Kasumi-1 (cell line): ENCODE data around the gene TLL1.

Experiments used
- DNase-seq, 2 experiments: peaks; one replicate each; lab custom pipeline; 2025; lab: John Stamatoyannopoulos, UW

TLL1 gene

GRCh38 chr4:165894159-165894558 is 21.1 kb downstream of the TLL1 start:
- DNase-seq = no peak

GRCh38 chr4:165905405-165906027 is 32.5 kb downstream of the TLL1 start:
- no peak for DNase-seq

DNA sequence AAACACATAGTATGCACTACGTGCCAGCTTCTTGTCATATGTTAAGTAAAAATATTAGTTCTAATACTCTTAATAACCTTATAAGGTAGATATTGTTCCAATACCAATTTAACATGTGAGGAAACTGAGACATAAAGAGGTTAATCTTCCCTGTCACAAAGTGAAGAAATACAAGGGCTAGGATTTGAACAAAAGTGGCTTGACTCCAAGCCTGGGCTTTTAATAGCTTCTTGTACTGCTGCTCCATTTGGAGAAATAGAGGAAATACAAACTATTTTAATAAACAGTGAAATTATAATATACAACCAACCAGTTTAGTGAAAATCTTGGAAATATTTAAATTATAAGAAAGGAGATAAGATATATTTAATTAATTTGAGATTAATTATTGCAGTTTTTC is 33.2 kb downstream of the TLL1 start:
- DNase-seq = no peak

- DNase-seq = no peak
Observed at GRCh38 chr4:165909947-165910346, 36.9 kb downstream of the TLL1 start.

- DNase-seq = no peak
Observed at GRCh38 chr4:165915215-165915614, 42.2 kb downstream of the TLL1 start.

DNA sequence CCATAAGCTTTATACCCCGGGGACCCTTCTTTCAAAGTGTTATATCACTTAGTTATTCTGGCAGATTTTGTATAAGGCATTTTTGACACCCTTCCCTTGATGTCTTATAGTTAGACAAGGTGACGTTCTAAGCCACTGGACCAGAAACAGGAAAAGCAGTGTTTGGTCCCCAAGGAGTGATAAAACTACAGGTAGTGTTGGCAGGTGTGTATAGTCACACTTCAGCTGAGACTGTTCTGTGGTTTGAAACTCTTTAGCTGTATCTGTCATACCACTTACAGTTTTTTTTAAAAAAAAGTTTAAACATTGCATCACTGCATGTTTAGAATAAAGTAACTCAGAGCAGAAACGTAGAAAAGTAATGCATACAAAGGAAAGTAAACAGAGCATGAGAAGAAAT is 48.5 kb downstream of the TLL1 start:
- DNase-seq = no peak

DNA sequence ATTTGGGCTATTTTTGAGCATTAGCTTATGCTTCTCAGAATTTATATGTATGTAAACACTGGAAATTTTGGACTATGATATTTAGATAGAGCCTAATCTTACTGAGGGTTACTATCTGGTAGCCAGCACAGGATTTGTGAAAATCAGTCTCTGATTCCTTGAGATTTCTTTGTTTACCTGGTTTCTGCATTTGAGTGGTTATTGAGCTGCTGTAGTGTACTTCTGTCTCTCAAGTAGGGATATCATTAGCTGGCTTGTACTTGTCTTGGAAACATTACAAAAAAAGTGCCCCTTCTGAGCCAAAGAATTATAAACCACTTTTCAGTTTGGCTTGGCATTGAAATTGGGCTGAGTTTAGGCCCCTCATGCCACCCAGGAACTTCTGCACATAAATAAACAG is 49.7 kb downstream of the TLL1 start:
- DNase-seq = no peak

GRCh38 chr4:165926307-165926706 is 53.3 kb downstream of the TLL1 start:
- no peak for DNase-seq

GRCh38 chr4:165927366-165927765 is 54.3 kb downstream of the TLL1 start:
- no peak for DNase-seq

- no peak for DNase-seq
Observed at GRCh38 chr4:165927815-165928214, 54.8 kb downstream of the TLL1 start.

DNA sequence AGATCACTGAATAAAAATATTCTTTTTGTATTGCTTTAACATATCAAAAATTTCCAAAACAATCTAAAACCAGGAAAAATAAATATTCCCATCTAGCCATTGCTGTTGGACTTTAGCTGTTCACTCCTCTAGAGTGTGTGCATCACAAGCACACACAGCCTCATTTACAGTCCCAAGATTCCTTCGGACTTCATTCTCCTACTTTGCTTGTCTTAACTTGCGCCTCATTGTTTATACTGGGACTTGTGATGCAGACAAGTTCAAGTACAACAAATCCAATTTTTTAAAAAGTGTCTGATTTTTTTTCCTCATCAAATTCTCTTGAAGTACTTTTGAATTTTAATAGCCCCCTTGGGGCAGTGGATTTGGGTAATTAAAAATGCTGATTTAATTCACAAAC is 55.6 kb downstream of the TLL1 start:
- DNase-seq = no peak

DNA sequence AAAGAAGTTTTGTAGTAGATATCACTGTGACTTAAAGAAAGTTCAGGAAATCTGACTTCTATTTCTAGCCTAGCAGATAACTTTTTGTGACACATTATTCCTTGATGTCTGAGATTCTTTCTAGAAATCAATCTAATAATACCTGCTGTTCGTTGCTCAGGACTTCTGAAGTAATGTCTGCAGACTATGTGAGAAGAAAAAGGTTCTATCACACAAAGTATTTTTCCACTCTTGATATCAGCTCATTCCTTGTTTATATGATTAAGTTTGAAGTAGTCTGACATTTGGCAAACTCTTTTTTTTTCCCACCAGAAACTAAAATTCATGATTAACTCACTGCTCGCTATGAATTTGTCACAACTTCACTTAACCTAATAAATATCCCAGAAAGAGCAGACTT is 56.6 kb downstream of the TLL1 start:
- DNase-seq = no peak

GRCh38 chr4:165931741-165932140 is 58.7 kb downstream of the TLL1 start:
- DNase-seq = no peak

- no peak for DNase-seq
Observed at GRCh38 chr4:165944900-165945299, 71.9 kb downstream of the TLL1 start.

DNA sequence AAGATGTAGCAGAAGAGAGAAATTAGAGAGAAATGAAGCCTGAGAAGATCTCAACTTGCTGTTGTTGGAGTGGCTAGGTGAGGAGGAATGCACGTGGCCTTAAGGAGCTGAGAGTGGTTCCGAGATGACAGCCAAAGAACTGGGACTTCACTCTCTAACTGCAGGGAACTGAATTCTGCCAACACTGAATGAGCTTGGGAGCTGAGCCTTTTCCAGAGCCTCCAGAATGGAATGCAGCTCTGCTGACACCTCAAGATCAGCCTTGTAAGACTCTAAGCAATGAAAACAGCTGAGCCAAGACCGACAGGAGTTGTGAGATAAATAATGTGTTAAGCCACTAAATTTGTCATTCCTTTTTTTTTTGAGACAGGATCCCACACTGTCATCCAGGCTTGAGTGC is 73.0 kb downstream of the TLL1 start:
- no peak for DNase-seq

DNA sequence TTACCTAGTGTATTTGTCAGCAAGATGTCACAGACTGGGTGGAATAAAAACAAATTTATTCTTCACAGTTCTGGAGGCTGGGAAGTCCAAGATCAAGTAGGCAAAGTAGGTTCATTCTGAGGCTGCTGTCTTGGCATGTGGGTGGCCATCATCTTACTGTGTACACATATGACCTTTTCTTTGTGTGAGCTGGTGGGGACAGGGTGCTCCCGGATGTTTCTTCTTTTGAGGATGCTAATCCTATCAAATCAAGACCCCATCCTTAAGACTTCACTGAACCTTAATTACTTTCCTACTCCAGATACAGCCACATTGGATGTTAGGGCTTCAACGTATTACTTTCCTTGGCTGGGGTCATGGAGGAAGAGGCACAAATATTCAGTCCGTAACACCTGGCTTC is 74.0 kb downstream of the TLL1 start:
- no peak for DNase-seq

GRCh38 chr4:165953181-165953580 is 80.1 kb downstream of the TLL1 start:
- no peak for DNase-seq

DNA sequence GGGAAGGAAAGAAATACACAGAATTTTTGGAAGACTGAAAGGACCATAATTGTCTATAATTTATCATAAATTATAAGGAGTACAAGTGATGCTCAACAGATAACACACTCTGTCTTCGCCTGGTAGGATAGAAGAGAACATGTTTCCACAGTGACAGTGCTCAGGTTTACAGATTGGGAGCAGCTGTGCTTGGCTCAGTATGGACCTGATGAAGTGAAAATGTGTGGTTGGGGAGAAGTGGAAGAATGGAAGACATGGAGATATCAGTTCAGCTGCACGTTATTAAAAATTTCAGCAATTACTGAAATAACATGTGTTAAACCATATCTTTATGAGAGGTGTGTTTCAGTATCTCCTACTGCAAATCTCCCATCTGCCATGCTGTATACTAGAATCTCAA is 90.6 kb downstream of the TLL1 start:
- no peak for DNase-seq

DNA sequence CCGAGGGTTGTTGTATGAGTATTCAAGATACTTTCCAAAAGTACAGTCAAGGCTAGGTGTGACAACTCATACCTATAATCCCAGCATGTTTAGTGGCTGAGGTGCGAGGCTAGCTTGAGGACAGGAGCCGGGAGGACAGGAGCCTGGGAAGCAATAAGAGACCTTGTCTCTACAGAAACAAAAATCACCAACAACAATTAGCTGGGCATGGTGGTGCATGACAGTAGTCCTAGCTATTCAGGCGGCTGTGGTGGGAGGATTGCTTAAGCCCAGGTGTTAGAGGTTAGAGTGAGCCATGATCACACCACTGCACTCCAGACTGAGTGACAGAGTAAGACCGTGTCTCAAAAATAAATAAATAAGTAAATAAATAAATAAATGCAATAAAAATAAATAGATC is 91.6 kb downstream of the TLL1 start:
- DNase-seq = no peak

DNA sequence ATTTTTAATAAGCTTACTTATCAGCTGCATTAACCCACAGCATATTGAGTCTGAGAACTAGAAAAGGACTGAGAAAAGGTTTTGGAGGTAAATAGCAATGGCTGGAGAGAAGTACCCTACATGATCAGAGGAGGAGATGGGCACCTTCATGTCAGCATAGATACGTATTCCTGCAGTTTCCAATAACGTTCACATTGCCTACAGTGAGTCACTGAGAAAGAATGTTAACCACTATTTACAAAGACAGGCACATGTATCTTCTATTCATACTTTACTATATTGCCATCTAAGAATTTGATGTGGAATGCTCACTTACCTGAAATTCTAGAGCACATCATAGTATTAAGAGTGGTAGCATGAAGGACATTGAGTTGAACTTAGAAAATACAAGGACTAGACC is 92.5 kb downstream of the TLL1 start:
- DNase-seq = no peak

DNA sequence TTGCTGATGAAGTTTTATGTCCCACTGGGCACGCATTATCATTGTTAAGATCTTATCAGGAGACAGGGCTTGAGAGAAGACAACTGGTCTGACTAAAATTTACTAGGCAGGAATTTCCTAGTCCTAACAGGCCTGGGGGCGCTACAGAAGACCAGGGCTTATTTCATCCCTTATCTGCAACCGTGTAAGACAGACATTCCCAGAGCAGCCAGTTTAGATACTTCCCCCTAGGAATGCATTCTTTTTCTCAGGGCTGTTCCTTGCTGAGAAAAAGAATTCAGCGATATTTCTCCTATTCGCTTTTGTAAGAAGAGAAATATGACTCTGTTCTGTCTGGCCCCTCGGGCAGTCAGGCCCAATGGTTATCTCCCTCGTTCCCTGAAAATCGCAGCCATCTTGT is 93.8 kb downstream of the TLL1 start:
- no peak for DNase-seq

GRCh38 chr4:165967486-165967885 is 94.4 kb downstream of the TLL1 start:
- DNase-seq = no peak

GRCh38 chr4:165970703-165971420 is 97.8 kb downstream of the TLL1 start:
- DNase-seq = no peak

- DNase-seq = no peak
Observed at GRCh38 chr4:165971446-165971845, 98.4 kb downstream of the TLL1 start.
